GM15510 (cell line): ENCODE results near the gene MARS1.

Experiments
- POLR2A ChIP-seq: IDR thresholded peaks from 3 replicates; pipeline ENCODE4 v1.6.1; 2011; ENCODE audit warnings: borderline replicate concordance; ENCODE audit not compliant: insufficient read length; ENCODE audit errors: extremely low read depth

MARS1 gene

DNA sequence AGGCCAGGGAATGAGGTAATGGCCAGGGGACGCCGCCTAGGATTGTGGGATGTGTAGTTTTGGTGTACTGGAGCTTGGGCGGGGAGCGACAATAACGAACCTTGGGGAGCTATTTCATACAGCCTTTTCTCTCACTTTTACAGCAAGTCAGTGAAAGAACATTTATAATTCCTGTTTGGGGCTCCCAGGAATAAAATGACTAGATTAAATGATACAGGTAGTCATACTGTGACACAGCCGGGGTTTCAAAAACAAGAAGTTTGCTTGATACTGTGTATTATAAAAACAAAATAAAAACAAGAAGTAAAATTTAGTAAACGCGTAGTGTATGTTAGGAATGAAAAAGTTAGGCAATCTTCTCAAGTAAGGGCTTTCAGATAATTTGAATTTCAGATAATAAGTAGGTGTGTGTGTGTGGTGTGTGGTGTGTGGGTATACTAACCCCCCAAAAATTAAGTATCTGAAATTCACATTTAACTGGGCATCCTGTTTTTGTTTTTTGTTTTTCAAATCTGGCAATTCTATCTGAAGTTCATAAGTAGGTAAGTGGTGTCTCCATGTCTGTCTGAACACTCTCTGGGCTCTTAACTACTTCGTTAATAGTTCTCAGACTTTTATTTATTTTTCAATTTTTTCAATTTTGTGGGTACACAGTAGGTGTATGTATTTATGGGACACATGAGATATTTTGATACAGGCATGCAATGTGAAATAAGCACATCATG is 59.6 kb downstream of the MARS1 start:
- TF ChIP-seq POLR2A, result no peak

- no peak for TF ChIP-seq POLR2A
These were observed 60.1 kb downstream of the MARS1 start for GRCh38 chr12:57548013-57548315.

DNA sequence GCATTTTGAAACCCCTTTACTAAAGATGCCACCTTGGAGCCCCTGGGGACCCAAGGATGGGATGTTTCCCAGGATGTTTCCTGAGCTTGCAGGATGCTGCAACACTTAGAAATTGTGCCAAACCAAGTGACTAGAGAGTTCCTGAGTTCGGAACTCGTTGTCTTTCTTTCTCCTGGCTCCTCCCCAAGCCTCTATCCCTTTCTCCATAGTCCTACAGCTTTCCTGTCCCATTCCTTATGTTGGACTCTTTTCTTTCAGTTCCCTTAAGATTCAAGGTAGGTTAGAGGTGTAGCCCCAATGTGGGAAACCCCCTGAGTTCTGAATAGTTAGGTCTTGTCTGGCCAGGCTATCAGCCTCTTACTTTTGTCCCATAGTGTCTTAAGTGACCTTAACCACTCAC is 60.6 kb downstream of the MARS1 start:
- no peak for TF ChIP-seq POLR2A

DNA sequence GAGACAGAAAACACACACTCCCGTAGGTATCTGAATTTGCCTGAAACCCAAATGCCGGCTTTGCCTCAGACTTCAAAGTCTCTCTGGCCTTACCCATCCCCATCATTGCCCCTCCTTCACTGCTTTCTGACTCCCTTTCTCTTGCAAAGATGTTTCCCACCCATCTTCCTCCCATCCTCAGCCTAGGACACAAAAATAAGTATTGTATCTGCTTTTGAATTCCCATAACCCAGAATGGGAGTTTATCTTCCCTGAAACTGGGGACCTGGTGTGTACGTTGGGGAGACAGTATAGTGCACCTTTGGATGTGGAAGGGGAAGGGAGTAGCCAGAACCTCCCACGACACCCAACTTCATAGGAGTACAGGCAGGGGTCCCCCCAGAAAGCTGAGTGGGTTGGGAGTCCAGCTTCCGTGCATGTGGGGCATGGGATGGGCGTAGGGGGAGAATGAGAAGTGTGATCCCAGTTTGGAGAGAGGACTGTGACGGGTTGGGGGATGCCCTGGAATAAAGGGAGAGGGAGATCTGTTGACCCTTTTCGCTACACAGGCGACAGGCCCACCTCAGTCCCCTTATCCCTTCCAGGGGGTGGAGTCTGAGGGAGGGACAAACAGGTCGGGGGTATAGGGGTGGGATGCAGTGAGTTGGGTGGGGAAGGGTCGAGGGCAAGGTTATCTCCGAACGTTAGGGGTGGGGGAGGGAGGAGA is 61.5 kb downstream of the MARS1 start:
- TF ChIP-seq POLR2A, result no peak

DNA sequence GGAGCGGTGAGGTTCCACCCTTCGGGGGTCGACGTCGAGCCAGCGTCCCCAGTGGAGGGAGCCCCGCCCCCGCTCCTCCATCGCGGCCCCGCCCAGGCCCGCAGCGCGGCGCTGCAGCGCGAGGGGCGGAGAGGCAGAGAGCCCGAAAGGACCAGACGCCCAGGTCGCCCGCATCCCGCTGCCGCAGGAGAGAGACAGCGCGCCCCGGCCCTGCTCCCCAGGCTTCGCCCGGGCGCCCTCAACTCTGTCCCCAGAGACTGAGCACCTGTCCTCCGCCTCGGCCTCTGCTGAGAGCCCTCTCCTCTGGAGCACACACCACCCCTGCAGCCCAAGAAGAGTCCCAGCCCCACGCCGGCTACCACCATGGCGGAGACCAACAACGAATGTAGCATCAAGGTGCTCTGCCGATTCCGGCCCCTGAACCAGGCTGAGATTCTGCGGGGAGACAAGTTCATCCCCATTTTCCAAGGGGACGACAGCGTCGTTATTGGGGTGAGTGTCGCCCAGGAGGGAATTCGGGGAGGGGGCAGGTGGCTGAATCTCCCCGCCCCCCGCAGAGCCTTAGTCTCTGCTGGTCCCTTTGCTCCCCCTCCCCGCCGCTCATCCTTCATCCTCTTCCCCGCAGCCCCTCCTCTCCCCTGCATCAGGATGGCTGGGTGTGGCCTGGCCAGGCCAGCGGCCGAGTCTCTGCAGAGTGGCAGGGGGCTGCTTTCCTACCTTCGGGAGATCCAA is 62.2 kb downstream of the MARS1 start, which contains the start of gene KIF5A:
KIF5A (plus strand) TSS at position 136 of the 732 bp plus-strand sequence; CDS start at position 364, 228 bp downstream.
- peak; percentile 16 for TF ChIP-seq POLR2A

- no peak for TF ChIP-seq POLR2A
These were observed 63.0 kb downstream of the MARS1 start for GRCh38 chr12:57550641-57551549.

- TF ChIP-seq POLR2A, result no peak
These were observed 63.9 kb downstream of the MARS1 start for GRCh38 chr12:57551637-57552305.

GRCh38 chr12:57552306-57552651 is 64.4 kb downstream of the MARS1 start:
- no peak for TF ChIP-seq POLR2A

DNA sequence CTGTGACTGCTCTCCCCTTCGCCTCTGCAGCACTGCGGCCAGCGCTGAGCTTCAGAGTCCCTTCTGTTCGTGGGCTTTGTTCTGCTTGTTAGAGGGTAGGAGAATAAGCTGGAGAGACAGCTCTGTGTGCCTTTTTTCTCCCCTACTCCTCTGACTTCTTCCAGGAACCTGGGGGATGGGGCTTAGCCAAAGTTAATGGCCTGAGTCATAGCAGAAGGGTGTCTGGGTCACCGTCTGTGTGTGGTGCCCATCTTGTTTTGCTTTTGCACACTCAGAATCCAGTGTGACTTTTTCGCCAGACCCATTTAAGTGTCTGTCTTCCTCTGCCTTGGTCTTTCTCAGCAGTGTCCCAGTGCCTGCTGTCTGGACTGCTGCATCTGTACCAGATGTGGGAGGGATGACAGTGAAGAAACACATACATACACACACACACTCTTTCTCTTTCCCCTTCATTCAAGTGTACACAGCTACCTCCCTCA is 65.0 kb downstream of the MARS1 start:
- TF ChIP-seq POLR2A, result no peak

GRCh38 chr12:57553343-57554202 is 65.7 kb downstream of the MARS1 start:
- TF ChIP-seq POLR2A, result no peak

DNA sequence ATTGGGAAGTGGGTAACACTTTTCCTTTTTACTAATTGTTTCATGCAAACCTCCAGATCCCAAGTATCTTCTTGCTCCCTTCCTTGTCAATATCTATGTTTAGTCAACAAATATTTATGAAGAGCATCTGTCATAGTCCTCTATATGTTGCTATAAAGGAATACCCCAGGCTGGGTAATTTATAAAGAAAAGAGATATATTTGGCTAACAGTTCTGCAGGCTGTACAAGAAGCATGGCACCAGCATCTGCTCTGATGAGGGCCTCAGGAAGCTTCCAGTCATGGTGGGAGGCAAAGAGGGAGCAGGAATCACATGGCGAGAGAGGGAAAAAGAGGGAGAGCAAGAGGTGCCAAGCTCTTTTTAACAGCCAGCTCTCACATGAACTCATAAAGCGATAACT is 66.6 kb downstream of the MARS1 start:
- no peak for TF ChIP-seq POLR2A

- no peak for TF ChIP-seq POLR2A
These were observed 67.0 kb downstream of the MARS1 start for GRCh38 chr12:57554897-57555296.

GRCh38 chr12:57558864-57559263 is 71.0 kb downstream of the MARS1 start:
- TF ChIP-seq POLR2A, result no peak

DNA sequence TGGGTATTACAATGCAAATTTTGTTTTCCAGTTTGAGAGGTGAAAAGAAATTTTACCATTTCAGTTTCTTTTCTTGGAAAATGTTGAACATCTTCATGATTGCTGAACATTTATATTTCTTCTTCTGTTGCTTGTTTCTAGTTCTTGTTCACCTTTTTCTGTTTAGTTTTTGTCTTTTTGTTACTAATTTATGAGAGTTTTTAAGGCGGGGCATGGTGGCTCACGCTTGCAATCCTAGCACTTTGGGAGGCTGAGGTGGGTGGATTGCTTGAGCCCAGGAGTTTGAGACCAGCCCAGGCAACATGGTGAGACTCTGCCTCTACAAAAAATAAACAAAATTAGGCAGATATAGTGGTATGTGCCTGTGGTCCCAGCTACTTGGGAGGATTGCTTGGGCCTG is 72.6 kb downstream of the MARS1 start:
- TF ChIP-seq POLR2A, result no peak

DNA sequence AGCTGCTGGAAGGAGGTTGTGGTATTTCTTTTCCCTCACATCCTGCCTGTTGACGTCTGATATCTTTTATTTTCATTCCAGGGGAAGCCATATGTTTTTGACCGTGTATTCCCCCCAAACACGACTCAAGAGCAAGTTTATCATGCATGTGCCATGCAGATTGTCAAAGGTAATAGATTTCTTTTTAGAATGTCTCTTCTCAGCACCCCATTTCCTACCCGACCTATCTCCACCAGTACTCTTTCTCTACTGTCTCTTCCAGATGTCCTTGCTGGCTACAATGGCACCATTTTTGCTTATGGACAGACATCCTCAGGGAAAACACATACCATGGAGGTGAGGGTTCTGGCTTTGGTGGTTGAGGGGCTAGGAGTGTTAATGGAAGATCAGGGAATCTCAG is 75.5 kb downstream of the MARS1 start:
- no peak for TF ChIP-seq POLR2A
